IPS DF 19.7 (cell line): ENCODE data around the gene IL11.

Experiments
- DNase-seq: peaks from one replicate; pipeline ENCODE4 v3.0.0-alpha.2; 2013; ENCODE audit warnings: low read depth, low spot score

The IL11 gene

DNA sequence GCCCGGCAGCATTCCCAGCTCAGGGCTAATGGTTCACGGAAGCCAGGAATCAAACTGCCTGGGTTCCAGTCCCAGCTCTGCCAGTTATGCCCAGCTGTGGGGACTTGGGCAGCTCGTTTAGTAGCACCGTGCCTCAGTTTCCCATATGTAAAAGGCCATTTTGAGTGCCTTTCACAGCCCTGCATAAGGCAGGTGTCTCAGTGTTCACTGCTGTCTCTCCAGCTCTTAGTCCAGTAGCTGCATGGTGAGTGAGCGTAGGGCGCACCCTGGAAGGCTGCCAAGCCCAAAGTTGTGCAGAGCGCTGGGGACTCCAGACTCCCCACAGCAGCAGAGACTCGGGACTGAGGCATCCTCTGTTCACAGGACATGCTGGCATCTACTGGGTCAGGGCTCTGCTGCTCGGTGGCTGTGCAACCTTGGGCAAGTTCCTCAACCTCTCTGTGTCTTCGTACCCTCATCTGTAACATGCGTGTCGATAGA lies 21.0 kb upstream of the IL11 start:
- DNase-seq: no peak

- no peak for DNase-seq
Observed at GRCh38 chr19:55390461-55390880, 20.2 kb upstream of the IL11 start.

GRCh38 chr19:55389386-55390317 lies 19.4 kb upstream of the IL11 start:
- no peak for DNase-seq

DNA sequence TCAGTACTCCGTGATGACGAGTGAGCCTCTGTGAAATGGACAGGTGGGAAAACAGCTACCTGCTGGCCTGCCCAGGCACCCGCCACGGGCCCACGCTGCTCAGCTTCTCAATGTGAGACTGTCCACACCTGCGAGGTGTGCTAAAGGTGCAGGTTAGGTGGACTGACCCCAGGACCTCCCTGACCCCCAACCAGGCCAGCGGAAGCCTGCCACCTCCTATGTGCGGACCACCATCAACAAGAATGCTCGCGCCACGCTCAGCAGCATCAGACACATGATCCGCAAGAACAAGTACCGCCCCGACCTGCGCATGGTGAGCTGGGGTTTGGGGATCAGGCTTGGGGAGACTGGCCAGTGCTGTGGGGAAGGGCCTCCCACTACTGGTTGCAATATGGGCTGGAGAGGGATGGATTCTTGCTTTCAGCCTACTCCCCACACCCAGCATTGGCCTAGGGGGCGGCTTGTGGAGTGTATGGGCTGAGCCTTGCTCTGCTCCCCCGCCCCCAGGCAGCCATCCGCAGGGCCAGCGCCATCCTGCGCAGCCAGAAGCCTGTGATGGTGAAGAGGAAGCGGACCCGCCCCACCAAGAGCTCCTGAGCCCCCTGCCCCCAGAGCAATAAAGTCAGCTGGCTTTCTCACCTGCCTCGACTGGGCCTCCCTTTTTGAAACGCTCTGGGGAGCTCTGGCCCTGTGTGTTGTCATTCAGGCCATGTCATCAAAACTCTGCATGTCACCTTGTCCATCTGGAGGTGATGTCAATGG lies 17.7 kb upstream of the IL11 start:
- no peak for DNase-seq

DNA sequence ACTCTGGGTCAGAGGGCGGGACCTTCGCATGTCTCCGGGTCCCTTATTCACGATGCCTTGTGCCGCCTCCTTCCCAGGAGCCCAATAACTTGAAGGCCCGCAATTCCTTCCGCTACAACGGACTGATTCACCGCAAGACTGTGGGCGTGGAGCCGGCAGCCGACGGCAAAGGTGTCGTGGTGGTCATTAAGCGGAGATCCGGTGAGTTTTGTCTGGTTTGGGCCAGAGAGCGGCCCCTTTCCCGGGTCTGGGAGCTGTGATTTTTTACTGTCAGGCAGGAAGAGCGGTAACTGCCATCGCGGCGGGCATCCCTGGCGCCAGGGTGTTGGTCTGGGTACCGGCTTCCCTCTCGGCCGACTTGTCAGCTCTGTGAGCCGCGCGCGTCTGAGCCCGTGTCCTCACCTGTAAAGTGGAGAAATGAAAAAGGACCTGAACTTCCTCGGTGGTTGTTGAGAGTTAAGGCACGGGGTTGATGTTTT lies 16.3 kb upstream of the IL11 start:
- DNase-seq: no peak

DNA sequence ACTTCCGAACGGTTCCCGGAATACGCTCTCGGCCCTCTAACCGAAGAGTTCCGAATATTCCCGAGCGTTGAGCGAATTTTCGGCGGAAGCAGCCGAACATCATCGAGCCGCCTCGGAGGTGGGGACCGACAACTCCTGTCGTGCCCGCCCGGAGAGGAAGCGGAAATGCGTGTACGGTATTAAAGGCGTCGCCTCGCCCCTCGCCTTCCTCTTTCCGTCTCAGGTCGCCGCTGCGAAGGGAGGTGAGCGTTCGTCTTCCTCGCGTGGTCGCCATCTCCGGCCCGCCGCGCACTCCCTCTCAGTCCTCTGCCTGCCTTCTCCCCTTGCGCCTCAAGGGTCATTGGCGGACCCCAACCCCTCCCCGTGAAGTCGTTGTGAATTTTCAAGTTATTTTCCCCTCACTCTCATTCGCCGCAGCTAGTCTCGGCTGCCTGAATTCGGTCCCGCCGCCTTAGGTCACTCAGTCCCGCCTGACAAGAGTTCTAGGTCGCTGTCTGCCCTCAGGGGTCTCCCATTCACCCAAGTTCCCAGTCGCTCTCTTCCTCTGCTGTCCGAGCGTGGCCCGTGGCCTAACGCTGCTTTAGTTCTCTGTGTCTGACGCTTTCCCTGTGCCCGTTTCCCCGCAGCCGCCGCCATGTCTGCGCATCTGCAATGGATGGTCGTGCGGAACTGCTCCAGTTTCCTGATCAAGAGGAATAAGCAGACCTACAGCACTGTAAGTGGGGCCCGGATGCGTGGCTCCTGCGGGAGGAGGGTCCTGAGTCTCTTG lies 15.6 kb upstream of the IL11 start, which contains the start of gene RPL28:
TSS of gene RPL28 (plus strand) at position 209 of the 769 bp plus-strand sequence. CDS start at position 635, 426 bp downstream.
- DNase-seq: peak; percentile 88

DNA sequence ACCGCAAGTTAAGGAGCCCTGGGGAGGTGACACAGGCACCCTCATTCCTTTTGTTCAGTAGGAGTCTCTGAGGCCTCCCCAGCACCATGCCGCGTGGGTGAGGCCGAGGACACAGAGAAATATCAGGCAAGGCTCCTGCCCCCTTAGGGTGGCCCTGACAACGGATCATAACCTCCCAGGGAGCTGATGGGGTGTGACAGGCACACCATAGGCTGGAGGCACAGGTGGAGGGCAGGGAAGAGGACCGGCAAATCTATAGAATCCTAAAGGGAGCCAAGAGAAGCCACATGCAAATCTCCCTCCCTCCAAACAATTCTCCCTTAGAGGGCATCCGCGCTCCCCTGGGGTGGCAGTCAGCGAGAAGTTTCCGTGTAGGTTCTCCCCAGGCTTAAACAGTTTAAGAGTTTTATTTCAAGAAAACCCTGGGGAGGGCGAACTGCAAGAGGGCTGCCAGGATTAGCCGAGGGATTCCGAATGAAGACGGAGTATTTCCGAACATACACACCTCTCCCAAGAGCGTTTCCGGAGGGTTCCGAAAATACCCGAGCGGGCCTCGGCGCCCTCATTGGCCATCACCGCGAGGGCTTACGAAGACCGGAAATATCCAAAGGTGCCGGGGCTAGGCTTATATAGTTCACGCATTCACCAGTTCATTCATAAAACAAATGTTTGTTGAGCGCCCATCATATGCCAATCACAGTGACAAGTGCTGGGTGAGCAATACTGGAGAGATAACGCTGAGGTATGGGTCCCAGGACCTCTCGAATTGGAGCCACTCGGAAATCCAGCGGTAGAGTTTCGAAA lies 14.9 kb upstream of the IL11 start:
- DNase-seq: peak; percentile 81

DNA sequence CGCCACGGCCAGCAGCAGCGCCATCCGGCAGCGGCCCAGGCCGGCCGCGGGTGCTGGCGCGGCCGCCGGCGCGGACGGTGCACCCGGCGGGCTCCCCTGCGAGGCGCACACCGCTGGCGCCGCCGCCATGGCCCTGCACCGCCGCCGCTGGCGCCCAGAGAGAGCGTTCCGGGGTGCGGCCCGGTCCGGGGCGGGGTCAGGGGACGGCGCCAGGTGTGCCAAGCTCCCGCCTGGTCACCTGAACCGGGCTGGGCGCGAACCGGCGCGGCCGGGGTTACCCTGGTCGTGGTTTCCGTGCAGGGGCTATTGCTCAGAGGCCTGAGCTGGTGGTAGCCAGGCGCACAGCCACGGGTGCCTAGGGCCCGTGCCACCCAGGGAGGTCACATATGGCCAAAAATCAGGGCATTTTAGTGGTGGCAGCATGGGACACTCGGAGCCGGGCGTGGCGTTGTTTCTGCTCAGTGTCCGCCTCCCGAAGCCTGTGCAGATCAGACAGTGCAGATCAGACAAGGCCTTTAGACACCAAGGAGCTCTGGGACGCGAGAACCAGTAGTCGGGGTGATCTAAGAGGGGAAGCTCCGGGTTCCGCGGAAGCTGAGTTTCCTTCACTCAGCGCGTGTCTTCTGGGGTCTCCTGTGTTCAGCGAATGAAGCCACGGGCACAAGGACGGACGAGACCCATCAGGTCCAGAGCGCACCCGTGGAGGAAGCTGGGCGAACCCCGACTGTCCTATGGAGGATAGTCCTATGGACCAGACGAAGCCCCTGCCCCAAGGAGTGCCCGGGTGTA lies 14.1 kb upstream of the IL11 start, which contains the start of gene TMEM238:
TSS of gene TMEM238 (minus strand) at position 162 of the 789 bp plus-strand sequence. CDS start at position 129, 33 bp downstream.
- DNase-seq: no peak

DNA sequence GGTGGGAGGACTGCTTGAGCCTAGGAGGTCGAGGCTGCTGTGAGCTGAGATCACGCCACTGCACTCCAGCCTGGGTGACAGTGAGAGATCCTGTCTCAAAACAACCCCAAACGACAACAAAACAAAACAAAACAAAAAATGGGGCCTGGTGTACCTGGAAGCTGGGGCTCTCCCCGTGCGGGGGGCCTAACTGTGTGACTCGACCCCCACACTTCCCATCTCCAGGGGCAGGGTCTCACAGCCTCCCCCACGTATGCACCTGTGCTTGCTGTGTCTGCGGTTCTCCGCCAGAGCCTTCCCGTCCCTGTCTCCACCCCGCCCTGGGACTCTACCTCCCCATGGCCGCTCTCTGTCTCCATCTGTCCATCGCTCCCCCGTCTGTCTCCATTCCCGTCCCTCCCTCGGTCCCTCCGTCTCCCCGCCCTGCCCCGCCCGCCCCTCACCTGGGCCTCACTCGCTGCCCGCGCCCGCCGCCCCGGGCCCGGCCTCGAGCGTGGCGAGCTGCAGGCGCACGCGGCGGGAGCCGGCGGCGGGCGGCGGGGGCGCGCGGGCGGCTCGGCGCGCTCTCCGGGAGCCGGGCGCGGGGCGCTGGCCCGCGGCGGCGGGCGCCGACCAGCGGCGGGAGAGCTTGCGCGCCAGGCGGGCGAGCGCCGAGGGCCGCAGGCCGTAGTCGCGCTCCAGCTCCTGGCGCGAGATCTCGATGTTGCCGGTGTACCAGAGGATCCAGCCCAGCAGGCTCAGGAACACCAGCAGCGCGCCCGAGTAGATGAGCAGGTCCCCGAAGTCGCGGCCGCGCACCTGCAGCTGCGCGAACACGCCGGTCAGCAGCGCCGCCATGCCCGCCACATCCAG lies 13.2 kb upstream of the IL11 start:
- DNase-seq: no peak

DNA sequence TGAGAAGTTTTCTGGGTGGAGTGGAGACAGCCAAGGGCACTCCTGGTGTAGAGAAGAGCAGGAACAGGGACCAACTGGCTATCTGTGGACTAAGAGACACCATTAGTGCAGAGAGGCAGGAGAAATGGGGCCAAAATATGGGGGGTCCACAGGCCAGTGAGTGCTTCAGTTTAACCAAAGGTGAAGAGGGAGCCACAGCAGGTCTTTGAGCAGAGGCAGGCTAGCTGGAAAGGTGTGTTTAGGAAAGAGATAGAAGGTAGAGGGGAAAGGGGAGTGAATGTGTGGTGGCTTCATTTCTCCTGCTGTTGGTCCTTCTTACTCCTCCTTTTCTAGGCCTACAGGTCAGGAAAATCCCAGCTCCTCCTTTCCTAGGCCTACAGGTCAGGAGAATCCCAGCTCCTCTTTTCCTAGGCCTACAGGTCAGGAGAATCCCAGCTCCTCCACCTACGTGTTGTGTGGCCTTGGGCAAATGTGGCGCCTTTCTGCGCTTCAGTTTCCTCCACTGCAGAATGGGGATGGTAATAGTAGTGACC lies 12.3 kb upstream of the IL11 start:
- DNase-seq: no peak

- no peak for DNase-seq
Observed at GRCh38 chr19:55382013-55382412, 11.8 kb upstream of the IL11 start.

GRCh38 chr19:55379174-55379573 lies 8.9 kb upstream of the IL11 start:
- no peak for DNase-seq

GRCh38 chr19:55377356-55378131 lies 7.3 kb upstream of the IL11 start:
- no peak for DNase-seq

DNA sequence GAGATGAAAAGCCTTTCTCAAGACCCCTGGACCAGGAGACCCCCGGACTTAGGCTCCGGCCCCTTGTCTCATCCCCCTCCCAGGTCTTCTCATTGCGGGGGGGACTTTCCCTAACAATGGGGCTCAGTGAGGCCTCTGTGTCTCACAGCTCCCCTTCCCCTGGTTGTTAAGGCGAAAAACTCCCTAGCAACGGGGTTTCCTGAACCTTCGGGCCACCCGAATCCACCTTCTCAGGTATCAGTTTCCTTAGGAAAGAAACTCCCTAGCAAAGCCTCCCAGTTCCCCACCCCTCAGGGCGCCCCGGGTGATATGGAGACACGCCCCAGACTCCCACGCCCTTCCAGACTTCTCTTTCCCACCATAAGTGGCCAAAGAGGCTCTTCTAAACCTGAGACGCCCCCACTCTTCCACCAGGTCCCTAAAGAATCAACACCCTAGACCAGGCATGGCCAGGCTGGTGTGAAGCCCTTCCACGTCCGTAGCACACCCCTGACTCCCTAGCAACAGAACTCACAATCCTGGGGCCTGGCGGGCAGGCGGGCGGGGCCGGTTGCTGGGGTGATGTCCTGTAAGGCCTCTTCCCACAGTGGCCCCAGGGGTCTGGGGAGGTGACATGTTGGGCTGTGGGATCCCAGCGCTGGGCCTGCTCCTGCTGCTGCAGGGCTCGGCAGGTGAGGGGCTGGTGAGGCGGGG lies 6.1 kb upstream of the IL11 start, which contains the start of gene TMEM190:
TSS of gene TMEM190 (plus strand) at position 586 of the 693 bp plus-strand sequence. CDS start at position 614, 28 bp downstream.
- DNase-seq: no peak

DNA sequence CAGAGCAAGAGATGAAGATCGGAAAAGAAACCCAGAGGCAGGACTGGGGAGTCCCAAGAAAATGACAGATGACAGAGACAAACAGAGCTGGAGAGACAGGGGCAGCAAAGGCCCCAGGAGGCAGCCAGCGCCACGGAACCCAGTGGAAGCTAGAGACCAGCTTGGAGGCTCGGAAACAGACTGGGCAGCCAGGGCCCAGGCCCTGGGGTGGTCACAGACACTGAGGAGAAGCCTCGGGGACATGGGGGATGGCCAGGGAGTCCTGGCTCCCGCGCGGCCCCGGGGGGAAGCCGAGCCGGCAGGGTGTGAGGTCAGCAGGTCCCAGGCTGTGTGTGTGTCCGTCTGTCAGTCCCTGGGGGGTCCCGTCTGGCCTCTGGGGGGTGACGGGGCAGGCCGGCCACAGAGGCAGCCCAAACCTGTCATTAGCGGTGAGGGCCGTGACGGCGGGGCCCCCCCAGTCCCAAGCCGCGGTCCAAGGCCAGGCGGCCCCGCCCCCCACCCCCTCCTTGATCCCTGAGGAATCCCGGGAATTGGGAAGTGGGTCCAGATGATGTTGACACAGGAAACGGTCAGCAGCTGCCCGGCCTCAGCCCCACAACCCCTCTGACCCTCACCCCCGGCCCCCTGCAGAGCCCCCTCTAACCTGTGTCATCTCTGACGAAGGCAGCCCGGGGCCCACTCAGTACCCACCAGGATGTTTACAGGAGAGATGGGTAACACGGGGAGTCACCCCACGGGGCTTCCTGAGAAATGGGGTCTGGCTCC lies 3.9 kb upstream of the IL11 start:
- no peak for DNase-seq

- DNase-seq: no peak
Observed at GRCh38 chr19:55373306-55373992, 3.2 kb upstream of the IL11 start.
